Measurements from ENCODE around the gene TPD52L1. TPM values are rescaled to one million over a fixed set of nuclear protein-coding genes. Genes with fewer than 3 reads are reported as not detected.

Gene TPD52L1
- total RNA-seq, 1 donor from 2014 or later = 56.2 TPM

DNA sequence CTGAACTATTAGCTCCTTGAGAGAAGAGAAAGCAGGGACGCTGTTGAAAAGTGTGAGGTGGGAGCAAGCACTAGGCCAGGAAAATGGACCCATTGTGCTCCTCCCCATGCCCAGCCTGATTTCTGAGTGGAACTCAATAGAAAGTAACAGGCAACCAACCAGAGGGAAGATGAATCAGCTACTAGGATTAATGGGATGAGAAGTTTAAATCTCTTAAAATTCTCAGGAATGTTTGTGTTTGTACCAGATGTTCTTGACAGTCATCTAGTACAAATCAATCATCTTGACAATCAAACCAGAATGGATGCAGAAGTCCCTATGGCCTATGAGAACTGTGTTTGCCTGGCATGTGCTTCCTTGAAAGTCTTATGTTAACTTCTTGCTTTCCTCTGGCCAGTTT is 99.3 kb downstream of the TPD52L1 start:
- intact Hi-C loops (cut with DNase I) = no loop called here
- no peak for ATAC-seq
- DNase-seq (ENCODE audit: missing footprints) = no peak

DNA sequence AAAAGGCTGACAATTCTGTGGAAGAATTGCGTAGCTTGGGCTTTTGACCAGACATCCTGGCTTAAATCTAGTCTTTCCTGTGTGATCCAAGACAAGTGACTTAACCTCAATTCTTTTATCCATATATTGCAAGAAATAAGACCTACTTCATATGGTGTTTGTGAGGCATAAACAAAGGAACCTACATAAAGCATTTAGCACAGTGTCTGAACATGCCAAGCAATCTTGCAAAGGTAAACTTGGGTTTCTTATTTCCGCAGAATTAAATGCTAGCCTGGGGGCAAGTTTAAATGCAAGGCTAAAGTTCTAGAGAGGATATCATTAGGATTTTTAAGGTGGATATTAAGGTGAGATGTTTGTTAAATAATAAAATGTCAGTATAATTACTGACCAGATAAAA is 100.3 kb downstream of the TPD52L1 start:
- ATAC-seq = no peak
- intact Hi-C loops (cut with DNase I) = no loop called here
- DNase-seq (ENCODE audit: missing footprints) = no peak

DNA sequence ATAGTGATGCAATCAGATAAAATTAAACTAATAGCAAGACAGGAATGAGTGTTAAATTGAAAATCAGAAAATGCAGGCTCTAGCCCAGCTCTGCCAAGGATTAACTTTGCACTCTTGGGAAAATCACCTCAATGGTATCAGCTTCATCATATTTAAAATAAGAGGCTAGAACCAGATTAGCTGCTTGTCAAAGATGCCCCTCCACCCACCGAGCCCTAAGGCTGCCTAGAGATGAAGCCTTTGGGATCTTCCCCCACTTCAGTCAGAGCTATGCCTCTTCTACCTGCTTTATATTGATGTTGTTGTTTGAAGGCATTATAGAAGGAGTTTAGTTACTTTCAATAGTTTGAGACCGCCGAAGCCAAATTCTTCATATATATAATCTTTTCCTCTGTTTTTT is 100.7 kb downstream of the TPD52L1 start:
- intact Hi-C loops (cut with DNase I) = no loop called here
- ATAC-seq (no peak), DNase-seq (ENCODE audit: missing footprints) (no peak)

DNA sequence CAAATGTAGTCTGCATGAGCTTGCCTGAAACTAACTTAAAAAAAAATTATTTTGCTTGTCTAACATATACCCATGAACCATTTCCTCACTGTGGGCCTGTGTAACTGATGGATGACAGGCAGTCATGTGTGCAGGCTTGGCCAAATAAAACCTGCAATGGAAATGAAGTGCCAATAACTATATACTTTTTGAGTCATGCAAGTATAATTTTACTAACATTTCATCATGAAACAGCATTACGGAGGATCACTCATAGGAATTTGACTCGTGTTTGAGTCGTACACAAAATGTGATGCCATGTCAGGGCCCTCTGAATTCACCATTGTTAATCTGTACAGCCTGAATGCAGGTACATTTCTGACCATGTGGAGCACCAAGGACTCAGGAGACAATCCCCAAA is 101.6 kb downstream of the TPD52L1 start:
- ATAC-seq (no peak), DNase-seq (ENCODE audit: missing footprints) (no peak)
- intact Hi-C loops (cut with DNase I) = no loop called here

DNA sequence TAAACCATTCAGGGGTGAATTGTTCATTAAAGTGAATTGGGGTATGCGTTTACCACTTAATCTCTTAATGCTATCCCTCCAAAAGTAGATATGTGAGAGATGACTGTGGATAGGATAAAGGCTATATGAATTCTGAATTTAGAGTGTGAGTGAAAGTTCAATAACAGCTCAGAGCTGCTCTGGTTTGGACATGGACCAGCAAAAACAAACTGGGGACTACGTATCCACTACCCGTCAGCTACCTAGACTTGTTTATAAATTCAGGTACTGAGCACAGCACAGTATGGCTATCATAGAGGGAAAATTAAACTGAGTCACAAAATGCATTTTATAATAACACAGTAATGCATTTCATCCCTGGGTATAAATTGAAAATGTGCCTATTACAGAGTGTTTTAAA is 103.8 kb downstream of the TPD52L1 start:
- no peak for DNase-seq (ENCODE audit: missing footprints)
- no peak for ATAC-seq
- intact Hi-C loops (cut with DNase I) = no loop called here

DNA sequence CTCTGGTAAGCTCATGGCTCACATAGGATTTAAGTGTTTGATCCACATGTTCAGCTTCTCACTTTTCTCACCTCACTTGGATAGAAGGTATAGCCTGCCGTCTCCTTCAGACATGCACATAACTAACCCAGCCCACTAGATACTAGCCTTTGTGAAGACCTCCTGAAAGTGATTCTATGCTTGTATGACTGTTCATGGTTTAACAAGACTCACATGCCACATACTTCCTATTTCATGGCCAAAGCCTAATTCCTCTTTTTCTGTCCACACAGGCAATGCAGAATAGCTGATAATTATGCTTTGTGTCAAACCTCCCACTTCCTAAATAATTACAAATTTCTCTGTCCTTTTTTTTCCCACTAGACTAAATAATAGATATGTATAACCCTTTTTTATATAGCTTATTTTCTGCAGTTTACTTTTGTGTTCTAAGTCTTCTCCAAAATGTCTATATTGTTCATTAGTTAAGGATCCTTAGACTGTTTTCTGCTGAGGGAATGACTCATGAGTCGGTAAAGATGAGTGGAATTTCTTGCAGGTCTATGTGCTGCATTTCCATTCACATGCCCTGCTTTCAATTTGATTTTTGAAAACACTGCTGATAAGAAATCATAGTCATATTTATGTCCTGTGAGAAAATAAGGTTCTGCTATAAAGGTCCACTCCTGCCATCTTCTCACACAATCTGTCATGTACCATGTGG is 105.2 kb downstream of the TPD52L1 start:
- intact Hi-C loops (cut with DNase I) = no loop called here
- ATAC-seq = no peak
- no peak for DNase-seq (ENCODE audit: missing footprints)

DNA sequence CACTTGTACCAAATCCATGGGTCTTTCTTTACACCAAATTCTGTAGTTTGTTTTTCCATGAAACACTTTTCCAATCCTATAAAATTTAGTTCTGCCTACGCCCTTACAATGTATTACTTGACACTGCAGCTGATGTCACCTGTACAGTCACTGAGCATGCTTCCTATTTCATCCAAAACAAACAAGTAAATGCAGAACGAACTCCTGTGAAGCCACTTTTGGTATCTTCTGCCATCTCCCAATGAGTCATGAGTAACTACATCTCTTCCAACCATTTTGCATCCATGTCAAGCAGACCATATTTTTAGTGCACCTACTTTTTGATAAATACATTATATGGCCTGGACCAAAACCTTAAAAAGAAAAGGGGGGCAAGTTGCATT is 105.8 kb downstream of the TPD52L1 start:
- ATAC-seq (no peak), DNase-seq (ENCODE audit: missing footprints) (no peak)
- intact Hi-C loops (cut with DNase I) = no loop called here

DNA sequence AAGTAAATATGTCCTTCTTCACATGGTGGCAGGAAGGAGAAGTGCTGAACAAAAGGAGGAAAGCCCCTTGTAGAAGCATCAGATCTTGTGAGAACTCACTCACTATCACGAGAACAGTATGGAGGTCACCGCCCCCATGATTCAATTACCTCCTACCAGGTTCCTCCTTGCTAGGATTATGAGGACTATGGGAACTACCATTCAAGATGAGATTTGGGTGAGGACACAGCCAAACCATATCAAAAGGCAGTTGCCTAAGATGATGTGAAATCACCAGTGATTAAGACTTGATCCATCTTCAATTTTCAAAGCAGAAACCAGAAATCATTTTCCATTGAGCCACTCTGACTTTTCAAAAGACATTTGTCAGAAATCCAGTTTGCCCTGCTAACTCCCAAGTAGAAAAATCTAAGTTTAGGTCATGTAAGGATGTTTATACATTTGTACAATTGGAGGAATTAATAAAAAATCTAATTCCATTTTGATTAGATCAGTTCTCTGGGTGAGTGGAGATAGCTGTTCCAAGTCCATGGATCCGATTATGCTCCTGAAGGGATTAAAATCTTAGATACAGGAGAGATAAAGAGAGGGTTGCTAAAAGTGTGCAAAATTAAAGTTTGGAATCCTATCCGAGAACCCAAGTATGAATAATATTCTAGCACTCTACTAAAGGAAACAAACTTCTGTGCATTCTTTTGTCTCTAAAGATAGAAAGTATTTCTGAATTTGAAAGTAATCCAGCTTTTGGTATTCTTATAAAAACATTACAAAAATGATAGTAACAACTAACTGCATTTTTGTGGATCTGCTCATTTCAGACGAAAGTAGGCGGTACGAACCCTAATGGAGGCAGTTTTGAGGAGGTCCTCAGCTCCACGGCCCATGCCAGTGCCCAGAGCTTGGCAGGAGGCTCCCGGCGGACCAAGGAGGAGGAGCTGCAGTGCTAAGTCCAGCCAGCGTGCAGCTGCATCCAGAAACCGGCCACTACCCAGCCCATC is 108.7 kb downstream of the TPD52L1 start:
- DNase-seq (ENCODE audit: missing footprints) (no peak), ATAC-seq (peak; percentile 44)
- intact Hi-C loops (cut with DNase I) = no loop called here

DNA sequence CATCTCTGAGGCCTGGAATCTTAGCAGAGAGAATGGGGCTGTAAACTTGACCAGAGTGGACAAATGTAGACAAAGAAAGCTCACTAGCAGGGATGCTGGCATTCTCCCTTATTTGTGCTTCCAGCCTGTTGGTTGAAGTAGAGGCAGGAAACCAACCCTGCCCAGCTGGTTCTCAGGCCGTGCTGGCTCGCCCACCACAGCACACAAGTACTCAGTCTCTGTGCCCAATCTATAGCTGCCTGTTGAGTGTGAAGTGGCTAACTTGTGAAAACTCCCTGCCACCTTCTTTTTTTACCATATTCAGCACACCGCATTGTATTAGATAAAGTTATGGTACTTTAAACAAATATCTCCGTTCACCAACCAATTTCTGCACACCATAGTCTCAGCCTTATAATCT is 110.9 kb downstream of the TPD52L1 start:
- intact Hi-C loops (cut with DNase I) = no loop called here
- ATAC-seq (no peak), DNase-seq (ENCODE audit: missing footprints) (no peak)

DNA sequence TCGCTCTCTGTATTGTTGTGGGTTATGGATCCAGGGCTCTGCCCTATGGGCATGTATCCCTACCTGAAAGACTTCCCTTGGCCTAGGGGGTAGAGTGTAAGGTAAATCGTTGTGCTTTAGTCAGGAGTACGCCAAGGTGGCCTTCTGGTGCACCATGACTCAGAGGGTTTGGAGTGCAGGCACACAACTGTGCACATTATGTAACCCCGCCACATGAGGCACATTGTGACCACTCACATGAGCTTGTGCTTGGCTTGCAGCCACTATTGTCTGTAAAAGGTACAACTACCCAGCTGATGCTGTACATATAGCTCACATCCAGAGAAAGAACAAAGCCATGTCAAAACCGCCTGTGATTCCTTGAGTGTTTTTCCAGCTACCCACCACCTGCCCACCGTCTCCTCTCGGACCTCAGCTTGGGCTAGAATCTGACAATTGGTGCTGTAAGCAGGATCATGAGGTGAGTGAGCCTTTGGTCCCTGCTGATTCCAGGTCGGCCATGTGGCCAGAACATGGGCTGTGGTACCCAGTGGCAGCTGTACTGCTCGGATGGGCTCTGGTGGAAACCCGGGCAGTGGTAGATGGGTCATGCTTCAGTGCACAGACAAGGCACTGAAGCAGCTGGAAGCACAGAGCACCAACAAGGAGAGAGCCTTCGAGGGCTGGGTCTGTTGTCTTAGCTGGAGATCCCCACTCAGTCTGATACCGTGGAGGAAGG is 114.4 kb downstream of the TPD52L1 start:
- ATAC-seq = no peak
- DNase-seq (ENCODE audit: missing footprints) = no peak
- intact Hi-C loops (cut with DNase I) = no loop called here

DNA sequence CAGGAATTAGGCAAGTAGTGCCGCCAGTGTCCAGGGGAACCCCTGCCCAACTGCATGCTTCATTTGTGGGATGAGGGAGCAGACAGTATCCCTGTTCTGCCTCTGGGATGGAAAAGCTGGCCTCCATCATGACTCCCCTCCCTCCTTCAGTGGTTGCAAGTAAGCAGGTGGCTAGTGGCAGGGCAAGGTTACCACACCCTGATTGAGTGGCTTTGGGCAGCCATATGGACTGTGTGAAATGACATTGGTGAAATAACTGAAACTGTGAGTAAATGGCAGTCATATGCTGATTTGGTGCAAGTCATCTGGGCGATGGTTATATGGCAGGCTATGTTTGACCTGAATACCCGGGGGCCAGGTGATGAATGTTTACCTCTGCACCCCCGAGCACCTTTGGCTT is 115.2 kb downstream of the TPD52L1 start:
- DNase-seq (ENCODE audit: missing footprints) (no peak), ATAC-seq (no peak)
- intact Hi-C loops (cut with DNase I) = no loop called here

DNA sequence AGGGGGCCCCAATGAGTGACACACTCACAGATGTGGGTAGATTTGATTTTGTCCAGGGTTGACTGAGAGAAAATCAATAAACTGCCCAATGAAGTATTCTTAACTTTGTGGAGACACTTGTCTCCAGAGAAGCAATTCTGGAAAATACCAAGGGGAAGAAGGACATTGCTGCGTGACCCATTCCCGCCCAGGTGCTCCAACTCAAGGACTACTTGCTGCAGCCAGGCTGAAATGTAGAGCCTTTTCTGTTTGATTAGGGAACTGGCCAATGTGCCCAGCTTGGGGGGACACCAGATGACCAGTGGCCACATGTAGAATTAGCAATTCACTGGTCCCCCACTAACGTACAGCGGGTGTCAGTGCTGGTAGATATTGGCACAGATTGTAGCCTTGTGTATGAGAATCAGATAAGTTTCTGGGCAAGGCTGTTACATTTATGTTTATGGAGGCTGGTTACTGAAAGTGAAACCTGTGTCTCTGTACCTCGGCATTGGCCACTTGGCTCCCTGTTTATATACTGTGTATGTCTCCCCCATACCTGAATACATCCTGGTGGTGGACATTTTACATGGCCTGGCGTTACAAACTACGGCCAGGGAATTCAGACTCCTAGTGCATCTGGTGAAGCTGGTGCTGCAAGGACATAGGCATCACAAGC is 115.9 kb downstream of the TPD52L1 start:
- ATAC-seq = no peak
- intact Hi-C loops (cut with DNase I) = no loop called here
- no peak for DNase-seq (ENCODE audit: missing footprints)

DNA sequence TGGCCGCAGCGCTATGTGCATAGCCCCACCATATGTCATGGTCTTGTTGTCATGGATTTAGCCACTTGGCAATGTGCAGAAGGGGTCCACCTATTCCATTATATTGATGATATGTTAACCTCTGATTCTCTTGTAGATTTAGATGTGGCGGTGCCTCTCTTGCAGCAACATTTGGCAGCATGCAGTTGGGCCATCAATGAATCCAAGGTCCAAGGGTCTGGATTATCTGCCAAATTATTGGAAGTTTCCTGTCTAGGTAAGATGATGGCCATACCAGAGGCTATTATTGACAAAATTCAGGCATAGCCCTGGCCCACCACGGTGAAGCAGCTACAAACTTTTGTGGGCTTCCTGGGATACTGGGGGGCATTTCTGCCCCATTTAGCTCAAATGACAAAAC is 116.8 kb downstream of the TPD52L1 start:
- intact Hi-C loops (cut with DNase I) = no loop called here
- DNase-seq (ENCODE audit: missing footprints) (no peak), ATAC-seq (no peak)

DNA sequence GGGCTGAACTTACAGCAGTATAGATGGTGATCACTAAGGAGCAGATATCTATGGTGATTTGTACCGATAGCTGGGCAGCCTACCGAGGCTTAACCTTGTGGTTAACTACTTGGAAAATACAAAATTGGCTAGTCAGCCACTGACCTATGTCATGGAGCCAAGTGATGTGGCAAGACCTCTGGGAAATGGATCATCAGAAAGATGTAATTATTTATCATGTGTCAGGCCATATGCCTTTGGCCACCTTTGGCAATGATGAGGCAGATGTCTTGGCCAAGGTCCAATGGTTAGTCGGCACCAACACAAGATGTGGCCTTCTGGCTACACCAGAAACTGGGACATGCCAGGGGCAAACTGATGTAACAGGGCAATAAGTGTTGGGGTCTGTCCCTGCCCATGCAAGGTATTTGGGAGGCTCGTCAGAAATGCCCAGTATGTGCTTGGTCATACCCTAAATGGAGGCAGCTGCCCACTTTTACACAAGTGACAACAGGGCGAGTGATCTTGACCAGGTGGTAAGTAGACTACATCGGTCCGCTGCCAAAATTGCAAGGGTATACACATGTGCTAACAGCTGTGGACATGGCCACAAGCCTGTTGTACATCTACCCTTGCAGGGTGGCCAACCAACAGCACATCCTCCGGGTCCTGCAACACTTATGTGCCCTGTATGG is 118.0 kb downstream of the TPD52L1 start:
- DNase-seq (ENCODE audit: missing footprints) = no peak
- ATAC-seq = no peak
- intact Hi-C loops (cut with DNase I) = no loop called here

DNA sequence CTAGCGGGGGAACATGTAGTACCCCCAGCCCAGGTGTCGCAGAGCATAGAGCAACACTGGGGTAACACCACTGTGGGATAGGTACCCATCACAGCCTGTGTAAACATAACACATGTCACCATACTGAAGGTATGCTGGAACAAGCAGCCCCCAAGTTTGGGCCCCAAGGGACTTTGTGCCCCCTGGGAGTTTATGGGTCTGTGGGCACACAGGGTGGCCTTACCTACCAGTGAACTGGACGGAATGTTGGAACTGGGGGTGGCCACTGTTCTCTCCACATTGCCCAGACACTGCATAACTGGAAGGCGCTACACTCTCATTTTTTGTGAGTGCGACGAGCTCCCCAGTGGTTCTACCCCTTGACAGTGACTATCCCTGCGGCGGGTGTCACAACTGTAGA is 119.7 kb downstream of the TPD52L1 start:
- intact Hi-C loops (cut with DNase I) = no loop called here
- ATAC-seq (no peak), DNase-seq (ENCODE audit: missing footprints) (no peak)

DNA sequence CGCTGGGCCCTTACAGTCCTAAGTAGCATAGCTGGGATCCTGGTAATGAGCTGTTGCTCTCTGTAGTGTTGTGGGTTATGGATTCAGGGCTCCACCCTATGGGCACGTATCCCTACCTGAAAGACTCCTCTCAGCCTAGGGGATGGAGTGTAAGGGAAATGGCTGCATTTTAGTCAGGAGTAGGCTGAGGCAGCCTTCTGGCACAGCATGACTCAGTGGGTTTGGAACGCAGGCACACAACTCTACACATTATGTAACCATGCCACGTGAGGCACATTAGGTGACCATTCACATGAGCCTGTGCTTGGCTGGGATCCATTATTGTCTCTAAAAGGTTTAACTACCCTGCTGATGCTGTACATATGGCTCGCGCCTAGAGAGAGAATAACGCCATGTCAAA is 120.4 kb downstream of the TPD52L1 start:
- DNase-seq (ENCODE audit: missing footprints) (no peak), ATAC-seq (peak; percentile 19)
- intact Hi-C loops (cut with DNase I) = no loop called here

DNA sequence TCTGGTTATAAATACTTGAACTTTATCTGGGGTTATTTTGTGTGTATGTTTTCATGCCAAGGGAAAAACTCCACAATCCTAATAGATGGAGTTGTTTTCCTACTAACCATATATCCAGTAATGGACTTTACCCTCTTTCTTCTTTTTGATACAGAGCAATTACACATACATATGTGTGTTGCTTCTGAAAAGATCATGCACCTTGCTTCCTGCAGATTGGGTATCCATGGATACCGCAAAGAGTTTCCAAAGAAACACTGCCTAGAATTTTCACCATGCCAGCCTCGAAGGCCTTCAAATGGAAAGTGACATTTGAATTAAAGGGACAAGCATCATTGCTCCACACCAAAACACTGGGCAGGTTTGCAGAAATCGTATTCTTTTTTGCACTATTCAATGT is 121.4 kb downstream of the TPD52L1 start:
- DNase-seq (ENCODE audit: missing footprints) = no peak
- intact Hi-C loops (cut with DNase I) = no loop called here
- ATAC-seq = no peak

DNA sequence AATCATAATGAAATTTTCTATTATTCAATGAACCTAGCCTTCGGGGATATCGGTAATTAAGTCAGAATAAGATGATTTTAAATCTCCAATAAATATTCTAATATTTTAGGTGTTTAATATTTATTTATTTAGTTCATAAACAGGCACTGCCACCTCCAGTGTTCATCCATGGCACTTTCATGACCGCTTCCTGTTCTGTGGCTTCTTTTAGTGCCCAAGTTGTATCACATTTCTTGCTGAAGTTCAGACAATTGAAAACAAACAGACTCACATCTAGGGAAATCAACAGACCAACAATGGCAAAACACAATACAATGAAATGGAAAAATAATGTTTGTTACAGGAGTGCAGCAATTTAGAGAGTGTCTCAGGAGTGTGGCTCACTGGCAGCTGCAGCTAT is 122.2 kb downstream of the TPD52L1 start:
- DNase-seq (ENCODE audit: missing footprints) (no peak), ATAC-seq (no peak)
- intact Hi-C loops (cut with DNase I) = no loop called here

DNA sequence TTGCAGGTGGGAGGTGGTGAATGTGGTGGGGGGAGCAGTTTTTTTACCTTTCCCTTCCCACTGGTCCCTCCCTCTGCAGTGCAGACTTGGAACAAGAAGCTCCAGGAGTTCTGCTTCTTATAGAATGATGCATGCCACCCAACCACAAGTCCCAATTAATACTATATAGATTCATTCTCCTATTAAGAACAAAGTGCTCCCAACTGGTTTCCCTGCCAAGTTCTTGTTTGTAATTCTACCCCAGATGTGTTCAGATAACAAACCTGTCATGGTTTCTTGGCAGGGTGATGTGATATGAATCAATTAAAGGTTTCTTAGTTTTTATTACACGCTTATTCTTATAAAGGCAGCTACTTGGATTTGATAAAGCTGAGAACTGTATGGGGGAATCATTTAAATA is 124.3 kb downstream of the TPD52L1 start:
- ATAC-seq = no peak
- intact Hi-C loops (cut with DNase I) = no loop called here
- no peak for DNase-seq (ENCODE audit: missing footprints)

Data from Right ventricle myocardium inferior (tissue), 1 donor.